ENCODE measurements around the gene DLGAP4. TPM values are rescaled to one million over a fixed set of nuclear protein-coding genes. Genes with fewer than 3 reads are reported as not detected.
"Not testable (repeated sequence)": the region's sequence is repeated elsewhere in the genome, so short reads cannot be mapped to it uniquely, and the experiment has no call there.

DLGAP4 gene
- total and polyA plus RNA-seq, 4 donors = 33.2 to 150 (median 97.7) TPM

DNA sequence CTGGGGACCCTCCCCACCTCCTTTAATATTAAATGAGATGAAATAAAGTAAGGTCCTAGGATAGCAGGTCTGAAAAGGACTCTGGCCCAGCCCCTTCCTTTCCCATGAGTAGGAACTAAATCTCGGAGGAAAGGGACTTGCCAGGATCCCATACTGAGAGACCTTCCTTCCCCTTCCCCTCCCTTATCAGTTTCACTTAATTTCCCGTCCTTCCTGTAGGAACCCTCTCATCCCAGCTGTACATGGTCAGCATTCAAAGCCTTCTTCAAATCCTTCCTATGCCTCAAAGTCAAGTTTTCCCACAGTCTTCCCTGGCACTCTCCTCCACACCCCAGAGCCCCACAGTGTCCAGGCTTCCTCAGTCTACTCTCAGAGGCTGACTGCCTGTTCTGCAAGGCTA, 163.8 kb downstream of the DLGAP4 start:
- WGBS, 2 donors = 13 to 19% methylated on average over 2 of the region's 2 CpGs
- Histone ChIP-seq H3K9me3 (ENCODE audit: control insufficient read depth, low read length) (no peaks in the 10 kb centered on the region), H3K36me3 (ENCODE audit: control insufficient read depth in 1 of 2, insufficient read depth in 2 of 2, low read length in 1 of 2) (no peaks in the 10 kb centered on the region), H3K27ac (ENCODE audit: low read depth in 1 of 2, low read length in 2 of 2) (peak overlapping the region in 1 of 2 donors; percentile 38), H3K27me3 (ENCODE audit: control insufficient read depth in 1 of 2, insufficient read depth in 2 of 2, low read length in 1 of 2) (no peaks in the 10 kb centered on the region), H3K4me1 (ENCODE audit: control insufficient read depth in 1 of 2, insufficient read depth in 2 of 2, low read length in 2 of 2) (peaks cover 2 to 12% of the 10 kb centered on the region in 2 donors), H3K4me3 (ENCODE audit: low read length in 2 of 2) (no peak overlapping the region)
- DNase-seq = no peak
- intact Hi-C loops (cut with DNase I) = loop anchor here in 1 of 2 donors (10.0 kb wide), 1 partner anchor 395 kb away; a partner anchor contains a TSS
- ATAC-seq (ENCODE audit: low FRiP score) = no peak

DNA sequence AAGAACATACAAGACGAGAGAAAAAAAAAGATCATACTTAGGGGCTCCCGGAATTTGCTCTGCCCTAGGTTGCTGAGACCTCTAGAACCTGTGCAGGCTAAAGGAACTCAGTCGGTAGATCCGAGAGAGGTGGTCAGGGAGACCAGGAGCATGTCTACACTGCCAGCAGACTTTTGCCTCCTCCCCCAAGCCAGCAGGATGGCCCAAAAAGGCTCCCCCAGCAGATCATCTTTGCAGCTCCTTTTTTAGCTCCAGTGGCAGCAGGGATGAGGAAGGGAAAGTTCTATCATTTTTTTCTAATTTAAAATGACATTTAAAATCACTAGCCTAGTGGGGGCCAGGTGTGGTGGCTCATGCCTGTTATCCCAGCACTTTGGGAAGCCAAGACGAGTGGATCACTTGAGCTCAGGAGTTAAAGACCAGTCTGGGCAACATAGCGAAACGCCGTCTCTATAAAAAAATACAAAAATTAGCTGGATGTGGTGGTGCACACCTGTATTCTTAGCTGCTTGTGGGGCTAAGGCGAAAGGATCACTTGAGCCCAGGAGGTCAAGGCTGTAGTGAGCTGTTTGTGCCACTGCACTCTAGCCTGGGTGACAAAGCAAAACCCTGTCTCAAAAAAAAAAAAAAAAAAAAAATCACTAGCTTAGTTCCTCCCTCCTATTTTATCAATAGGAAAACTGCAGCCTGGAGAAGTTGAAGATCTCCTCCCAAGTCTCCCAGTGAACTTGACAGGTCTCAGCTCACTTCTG, 165.9 kb downstream of the DLGAP4 start:
- Histone ChIP-seq H3K27ac (ENCODE audit: low read depth in 1 of 2, low read length in 2 of 2) (peak overlapping the region; percentile 23 to 65), H3K4me3 (ENCODE audit: low read length in 2 of 2) (no peak overlapping the region), H3K9me3 (ENCODE audit: control insufficient read depth, low read length) (no peaks in the 10 kb centered on the region), H3K27me3 (ENCODE audit: control insufficient read depth in 1 of 2, insufficient read depth in 2 of 2, low read length in 1 of 2) (no peaks in the 10 kb centered on the region), H3K4me1 (ENCODE audit: control insufficient read depth in 1 of 2, insufficient read depth in 2 of 2, low read length in 2 of 2) (peaks cover 0 to 12% of the 10 kb centered on the region in 2 donors), H3K36me3 (ENCODE audit: control insufficient read depth in 1 of 2, insufficient read depth in 2 of 2, low read length in 1 of 2) (no peaks in the 10 kb centered on the region)
- 25 to 35% methylated on average over 9 of the region's 9 CpGs for WGBS, 2 donors
- ATAC-seq (ENCODE audit: low FRiP score) = no peak
- DNase-seq = no peak
- intact Hi-C loops (cut with DNase I) = no loop called here

DNA sequence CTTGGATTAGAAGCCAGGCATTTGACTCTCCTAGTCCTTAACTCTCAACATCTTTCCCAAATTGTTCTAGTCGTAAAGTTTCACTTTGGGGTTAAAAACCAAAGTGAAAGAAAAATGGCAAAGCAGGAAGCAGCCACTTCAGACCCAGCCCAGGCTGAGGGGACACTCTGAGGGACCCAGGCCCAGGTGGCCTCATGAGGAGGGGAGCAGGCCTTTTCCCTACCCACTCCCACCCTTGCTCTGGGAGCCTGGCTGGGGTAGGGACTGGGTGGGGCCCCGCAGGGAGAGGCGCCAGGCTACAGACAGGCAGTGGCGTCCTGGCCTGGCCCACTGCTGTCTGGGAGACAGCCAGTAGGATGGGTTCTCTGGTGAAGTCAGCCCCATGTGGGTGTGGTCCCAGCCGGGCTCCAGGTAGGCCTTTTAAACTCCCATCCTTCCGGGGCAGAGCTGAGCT, 166.5 kb downstream of the DLGAP4 start:
- Histone ChIP-seq H3K4me3 (ENCODE audit: low read length in 2 of 2) (no peak overlapping the region), H3K27ac (ENCODE audit: low read depth in 1 of 2, low read length in 2 of 2) (peak overlapping the region; percentile 51 to 61), H3K9me3 (ENCODE audit: control insufficient read depth, low read length) (no peaks in the 10 kb centered on the region), H3K4me1 (ENCODE audit: control insufficient read depth in 1 of 2, insufficient read depth in 2 of 2, low read length in 2 of 2) (peaks cover 0 to 12% of the 10 kb centered on the region in 2 donors), H3K36me3 (ENCODE audit: control insufficient read depth in 1 of 2, insufficient read depth in 2 of 2, low read length in 1 of 2) (peaks cover 0 to 1% of the 10 kb centered on the region in 2 donors), H3K27me3 (ENCODE audit: control insufficient read depth in 1 of 2, insufficient read depth in 2 of 2, low read length in 1 of 2) (no peaks in the 10 kb centered on the region)
- intact Hi-C loops (cut with DNase I) = no loop called here
- ATAC-seq (ENCODE audit: low FRiP score) = peak; percentile 15
- WGBS, 2 donors = 4 to 9% methylated on average over 6 of the region's 6 CpGs
- peak in 1 of 2 donors; percentile 81 for DNase-seq

DNA sequence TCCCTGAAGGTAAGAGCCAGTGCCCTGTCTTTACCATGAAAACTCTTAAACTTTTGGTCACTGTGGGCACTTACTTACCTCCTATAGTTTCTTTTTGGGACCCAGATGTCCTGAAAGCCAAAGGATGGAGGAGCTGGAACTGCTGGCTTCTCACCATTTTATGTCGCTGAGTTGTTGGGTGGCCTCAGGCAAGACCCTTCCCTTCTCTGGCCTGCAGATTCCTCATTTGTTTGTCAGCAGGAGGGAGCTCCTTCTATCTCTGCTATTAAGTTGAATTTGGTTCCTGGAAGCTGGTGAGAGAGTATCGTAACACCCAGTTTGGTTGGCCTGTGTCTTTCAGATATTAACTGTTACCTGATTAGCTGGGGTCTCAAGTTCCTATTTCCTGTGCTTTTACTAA, 167.0 kb downstream of the DLGAP4 start:
- no peaks in the 10 kb centered on the region for H3K9me3 ChIP-seq (ENCODE audit: control insufficient read depth, low read length)
- DNase-seq = no peak
- no peak for ATAC-seq (ENCODE audit: low FRiP score)
- peaks cover 0 to 12% of the 10 kb centered on the region in 2 donors for H3K4me1 ChIP-seq (ENCODE audit: control insufficient read depth in 1 of 2, insufficient read depth in 2 of 2, low read length in 2 of 2)
- WGBS, 2 donors = 32 to 41% methylated on average over 2 of the region's 2 CpGs
- H3K27me3 ChIP-seq (ENCODE audit: control insufficient read depth in 1 of 2, insufficient read depth in 2 of 2, low read length in 1 of 2) = no peaks in the 10 kb centered on the region
- no peak overlapping the region for H3K4me3 ChIP-seq (ENCODE audit: low read length in 2 of 2)
- peaks cover 0 to 1% of the 10 kb centered on the region in 2 donors for H3K36me3 ChIP-seq (ENCODE audit: control insufficient read depth in 1 of 2, insufficient read depth in 2 of 2, low read length in 1 of 2)
- intact Hi-C loops (cut with DNase I) = no loop called here
- peak overlapping the region; percentile 51 to 61 for H3K27ac ChIP-seq (ENCODE audit: low read depth in 1 of 2, low read length in 2 of 2)

DNA sequence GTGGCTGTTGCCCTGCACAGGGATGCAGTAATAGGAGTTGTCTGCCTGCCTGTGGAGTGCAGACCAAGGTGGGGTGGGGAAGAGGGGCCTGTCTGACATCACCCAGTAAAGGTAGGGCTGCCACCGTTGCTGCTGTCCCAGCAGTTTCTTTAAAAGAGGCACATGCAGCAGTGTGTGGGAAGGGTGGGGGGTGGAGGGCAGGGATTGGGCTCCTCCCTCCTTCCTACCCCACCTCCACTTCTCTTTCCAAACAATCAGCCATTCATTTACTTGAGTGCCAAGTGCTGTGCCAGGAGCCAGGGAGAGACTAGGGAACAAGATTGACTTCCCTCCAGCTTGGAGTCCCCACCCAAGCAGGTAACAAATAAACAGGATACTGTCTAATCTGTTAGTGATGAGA, 168.4 kb downstream of the DLGAP4 start:
- intact Hi-C loops (cut with DNase I) = no loop called here
- H3K4me1 ChIP-seq (ENCODE audit: control insufficient read depth in 1 of 2, insufficient read depth in 2 of 2, low read length in 2 of 2) = peaks cover 0 to 12% of the 10 kb centered on the region in 2 donors
- peak overlapping the region; percentile 18 to 23 for H3K27ac ChIP-seq (ENCODE audit: low read depth in 1 of 2, low read length in 2 of 2)
- no peaks in the 10 kb centered on the region for H3K9me3 ChIP-seq (ENCODE audit: control insufficient read depth, low read length)
- H3K36me3 ChIP-seq (ENCODE audit: control insufficient read depth in 1 of 2, insufficient read depth in 2 of 2, low read length in 1 of 2) = peaks cover 0 to 1% of the 10 kb centered on the region in 2 donors
- 0 to 2% methylated on average over 1 of the region's 1 CpG for WGBS, 2 donors
- H3K27me3 ChIP-seq (ENCODE audit: control insufficient read depth in 1 of 2, insufficient read depth in 2 of 2, low read length in 1 of 2) = no peaks in the 10 kb centered on the region
- H3K4me3 ChIP-seq (ENCODE audit: low read length in 2 of 2) = no peak overlapping the region
- ATAC-seq (ENCODE audit: low FRiP score) = peak; percentile 27
- DNase-seq = no peak

DNA sequence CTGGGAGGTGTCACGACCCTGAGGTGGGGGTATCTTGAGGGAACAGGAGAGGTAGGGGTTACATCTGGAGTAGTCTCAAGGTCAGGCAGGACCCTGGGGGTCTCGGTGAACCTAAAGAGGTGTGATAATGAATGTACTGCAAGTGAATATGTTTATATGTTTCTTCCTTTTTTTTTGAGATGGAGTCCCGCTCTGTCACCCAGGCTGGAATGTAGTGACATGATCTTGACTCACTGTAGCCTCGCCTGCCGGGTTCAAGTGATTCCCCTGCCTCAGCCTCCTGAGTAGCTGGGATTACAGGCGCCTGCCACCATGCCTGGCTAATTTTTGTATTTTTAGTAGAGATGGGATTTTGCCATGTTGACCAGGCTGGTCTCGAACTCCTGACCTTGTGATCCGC, 168.9 kb downstream of the DLGAP4 start:
- Histone ChIP-seq H3K4me1 (ENCODE audit: control insufficient read depth in 1 of 2, insufficient read depth in 2 of 2, low read length in 2 of 2) (peaks cover 0 to 12% of the 10 kb centered on the region in 2 donors), H3K27ac (ENCODE audit: low read depth in 1 of 2, low read length in 2 of 2) (peak overlapping the region; percentile 18 to 23)
- H3K36me3 ChIP-seq (ENCODE audit: control insufficient read depth in 1 of 2, insufficient read depth in 2 of 2, low read length in 1 of 2); intact Hi-C loops (cut with DNase I); H3K9me3 ChIP-seq (ENCODE audit: control insufficient read depth, low read length); ATAC-seq (ENCODE audit: low FRiP score); DNase-seq; H3K4me3 ChIP-seq (ENCODE audit: low read length in 2 of 2); H3K27me3 ChIP-seq (ENCODE audit: control insufficient read depth in 1 of 2, insufficient read depth in 2 of 2, low read length in 1 of 2): not testable (repeated sequence)
- 48 to 52% methylated on average over 8 of the region's 8 CpGs for WGBS, 2 donors

DNA sequence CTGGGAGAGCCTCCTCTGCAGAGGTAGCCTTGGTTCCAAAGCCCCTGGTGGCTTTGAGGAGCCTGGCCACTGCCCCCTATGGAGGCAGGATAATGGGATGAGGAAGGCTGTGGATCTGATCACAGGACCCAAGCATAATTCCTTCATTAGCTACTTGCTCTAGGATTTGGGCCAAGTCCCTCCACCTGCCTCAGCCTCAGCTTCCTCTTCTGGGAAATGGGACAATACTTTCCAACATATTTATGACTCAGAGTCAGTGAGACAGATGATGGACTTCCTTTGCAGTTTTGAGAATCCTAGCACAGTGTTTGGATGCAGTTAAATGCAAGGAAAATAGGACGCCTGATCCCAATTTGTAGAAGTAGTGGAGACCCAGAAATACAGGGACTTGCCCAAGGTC, 171.3 kb downstream of the DLGAP4 start:
- no peak for ATAC-seq (ENCODE audit: low FRiP score)
- H3K27ac ChIP-seq (ENCODE audit: low read depth in 1 of 2, low read length in 2 of 2) = no peak overlapping the region
- WGBS, 2 donors = 88% methylated on average over 1 of the region's 1 CpG

DNA sequence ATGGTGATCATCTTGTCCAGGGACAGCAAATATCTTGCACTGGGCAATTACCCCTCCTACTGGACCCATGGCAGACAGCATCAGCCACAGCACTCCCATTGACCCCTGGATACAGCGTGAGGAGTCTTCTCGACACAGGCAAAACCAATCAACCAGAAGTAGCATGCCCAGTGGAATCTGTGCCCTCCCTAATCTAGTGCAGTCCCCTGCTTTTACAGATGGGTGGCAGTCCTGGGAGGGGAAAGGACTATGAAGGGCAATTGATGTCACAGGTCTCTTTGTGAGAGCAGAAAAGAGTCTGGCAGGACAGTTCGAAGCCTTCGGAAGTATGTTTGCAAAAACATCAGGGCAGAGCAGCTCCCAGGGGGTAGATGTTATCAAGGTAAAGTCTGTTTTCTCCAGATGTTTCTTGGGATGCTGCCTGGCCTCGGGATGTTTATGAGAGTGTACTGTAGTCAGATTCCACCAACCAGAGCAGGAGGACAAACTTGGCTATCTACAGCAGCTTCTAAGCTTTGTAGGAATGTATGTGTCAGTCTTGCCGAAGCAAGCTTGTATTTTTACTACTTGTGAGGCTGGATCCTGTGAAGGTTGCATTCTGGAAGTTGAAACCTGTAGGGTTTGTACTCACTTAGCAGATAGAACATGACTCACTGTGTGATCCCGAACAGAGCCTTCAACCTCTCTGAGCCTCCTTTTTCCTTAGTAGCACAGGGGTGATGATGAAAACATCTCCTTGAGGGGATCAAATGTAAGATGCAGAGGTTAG, 172.2 kb downstream of the DLGAP4 start:
- peaks cover 0 to 1% of the 10 kb centered on the region in 2 donors for H3K36me3 ChIP-seq (ENCODE audit: control insufficient read depth in 1 of 2, insufficient read depth in 2 of 2, low read length in 1 of 2)
- WGBS, 2 donors = 35 to 43% methylated on average over 7 of the region's 7 CpGs
- ATAC-seq (ENCODE audit: low FRiP score) = no peak
- no peak overlapping the region for H3K4me3 ChIP-seq (ENCODE audit: low read length in 2 of 2)
- H3K27ac ChIP-seq (ENCODE audit: low read depth in 1 of 2, low read length in 2 of 2) = peak overlapping the region in 1 of 2 donors; percentile 23
- no peak for DNase-seq
- intact Hi-C loops (cut with DNase I) = no loop called here
- no peaks in the 10 kb centered on the region for H3K9me3 ChIP-seq (ENCODE audit: control insufficient read depth, low read length)
- H3K27me3 ChIP-seq (ENCODE audit: control insufficient read depth in 1 of 2, insufficient read depth in 2 of 2, low read length in 1 of 2) = no peaks in the 10 kb centered on the region
- H3K4me1 ChIP-seq (ENCODE audit: control insufficient read depth in 1 of 2, insufficient read depth in 2 of 2, low read length in 2 of 2) = peaks cover 5 to 11% of the 10 kb centered on the region in 2 donors

More for the DNA sequence above, 171.3 kb downstream of the DLGAP4 start:
- H3K9me3 ChIP-seq (ENCODE audit: control insufficient read depth, low read length) = no peaks in the 10 kb centered on the region
- H3K27me3 ChIP-seq (ENCODE audit: control insufficient read depth in 1 of 2, insufficient read depth in 2 of 2, low read length in 1 of 2) = no peaks in the 10 kb centered on the region
- DNase-seq = no peak
- peaks cover 5 to 11% of the 10 kb centered on the region in 2 donors for H3K4me1 ChIP-seq (ENCODE audit: control insufficient read depth in 1 of 2, insufficient read depth in 2 of 2, low read length in 2 of 2)
- H3K4me3 ChIP-seq (ENCODE audit: low read length in 2 of 2) = no peak overlapping the region
- peaks cover 0 to 1% of the 10 kb centered on the region in 2 donors for H3K36me3 ChIP-seq (ENCODE audit: control insufficient read depth in 1 of 2, insufficient read depth in 2 of 2, low read length in 1 of 2)
- intact Hi-C loops (cut with DNase I) = no loop called here

All from aorta (tissue), 5 donors.